AG08395 (cell line): ENCODE data around the gene PIEZO2.

Source experiments
- DNase-seq: peaks from one replicate; pipeline ENCODE4 v3.0.0; 2012; ENCODE audit warnings: mixed read lengths, low spot score

PIEZO2 gene

DNA sequence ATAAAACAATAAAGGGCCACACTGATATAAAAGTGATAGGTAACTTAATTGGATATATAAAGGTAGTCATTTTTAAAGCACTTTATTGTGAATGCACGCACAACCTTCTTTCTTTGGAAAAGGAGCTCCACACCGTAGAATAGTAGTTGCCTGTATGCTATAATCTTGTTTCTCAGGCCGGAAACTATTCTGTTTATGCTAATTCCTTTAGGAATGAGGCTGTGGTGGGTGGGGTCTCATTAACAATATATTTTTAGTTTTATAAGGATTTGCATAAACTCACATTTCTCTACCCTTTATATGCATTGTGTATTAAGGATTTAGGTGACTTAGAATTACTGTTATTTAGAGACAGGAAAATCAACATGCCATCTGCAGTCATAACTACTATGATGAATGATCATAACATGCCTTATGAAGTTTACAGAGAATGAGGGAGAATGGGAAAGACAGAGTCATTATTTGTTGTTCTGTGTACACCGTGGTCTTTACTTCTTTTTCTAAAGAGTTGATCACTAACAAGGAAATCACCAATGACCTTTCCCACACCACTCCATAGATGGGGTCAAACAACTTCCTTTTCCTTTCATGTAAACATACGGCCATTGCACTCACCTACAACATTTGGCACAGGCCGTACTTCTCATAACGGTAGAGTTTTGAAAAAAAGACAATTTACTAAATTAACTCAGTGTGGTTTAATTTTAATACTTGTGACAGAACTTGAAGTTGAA lies 84.5 kb downstream of the PIEZO2 start:
- DNase-seq: no peak

- DNase-seq: no peak
These were observed 85.3 kb downstream of the PIEZO2 start for GRCh38 chr18:11064106-11064505.

GRCh38 chr18:11055721-11056120 lies 93.6 kb downstream of the PIEZO2 start:
- no peak for DNase-seq

DNA sequence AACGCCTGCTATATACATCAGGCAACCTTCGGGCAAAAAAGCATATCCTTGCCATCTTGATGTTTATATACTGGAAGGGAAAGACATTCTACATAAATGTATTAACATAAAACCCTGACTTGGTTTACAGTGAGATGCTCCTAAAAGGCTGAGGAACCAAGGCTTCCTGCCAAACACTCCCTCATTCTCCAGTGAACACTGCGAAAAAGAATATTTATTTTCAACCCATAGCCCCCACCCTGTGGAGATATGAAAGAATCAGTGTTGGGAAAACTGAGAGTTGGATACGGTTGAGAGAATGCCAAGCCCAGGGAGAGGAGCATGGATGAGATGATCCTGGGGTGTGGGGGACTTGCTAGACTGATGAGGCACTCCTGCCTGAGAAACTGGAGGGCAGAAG lies 94.9 kb downstream of the PIEZO2 start:
- no peak for DNase-seq

GRCh38 chr18:11053293-11053692 lies 96.1 kb downstream of the PIEZO2 start:
- no peak for DNase-seq

DNA sequence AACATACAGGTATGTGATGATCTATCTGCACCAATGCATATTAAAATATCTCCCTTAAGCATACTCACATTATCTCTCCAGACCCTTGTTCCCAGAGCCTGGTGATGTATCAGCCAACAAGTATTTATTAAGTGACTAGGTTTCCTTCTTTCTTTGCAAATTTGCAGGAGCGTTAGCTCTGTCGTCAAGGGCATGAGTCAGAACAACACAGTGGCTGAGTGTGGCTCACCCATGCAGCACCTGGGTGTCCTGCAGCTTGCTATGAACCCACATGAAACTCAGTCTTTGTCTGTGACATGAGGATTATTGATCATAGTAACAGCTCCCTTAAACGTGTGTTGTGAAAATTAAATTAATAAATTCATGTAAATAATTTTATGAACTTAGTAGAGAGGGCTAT lies 96.6 kb downstream of the PIEZO2 start:
- DNase-seq: no peak

DNA sequence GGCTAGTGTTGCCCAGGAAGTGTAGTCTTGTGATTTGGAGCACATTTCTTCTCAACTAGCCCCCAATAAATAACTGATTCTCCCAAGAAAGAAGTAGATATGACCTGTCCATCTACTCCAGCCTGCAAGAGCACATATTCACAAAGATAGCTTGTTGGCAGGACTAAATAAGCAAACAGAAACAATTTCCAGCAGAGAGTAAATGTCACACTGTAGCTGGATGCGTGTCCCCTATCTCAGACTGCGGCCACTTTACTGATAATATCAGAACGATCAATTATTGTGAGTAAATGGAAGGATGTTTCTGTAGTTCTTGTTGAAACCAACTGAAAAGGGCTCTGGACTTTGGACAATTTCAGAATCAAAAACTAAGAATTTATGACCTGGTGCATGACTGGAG lies 97.9 kb downstream of the PIEZO2 start:
- DNase-seq: no peak

DNA sequence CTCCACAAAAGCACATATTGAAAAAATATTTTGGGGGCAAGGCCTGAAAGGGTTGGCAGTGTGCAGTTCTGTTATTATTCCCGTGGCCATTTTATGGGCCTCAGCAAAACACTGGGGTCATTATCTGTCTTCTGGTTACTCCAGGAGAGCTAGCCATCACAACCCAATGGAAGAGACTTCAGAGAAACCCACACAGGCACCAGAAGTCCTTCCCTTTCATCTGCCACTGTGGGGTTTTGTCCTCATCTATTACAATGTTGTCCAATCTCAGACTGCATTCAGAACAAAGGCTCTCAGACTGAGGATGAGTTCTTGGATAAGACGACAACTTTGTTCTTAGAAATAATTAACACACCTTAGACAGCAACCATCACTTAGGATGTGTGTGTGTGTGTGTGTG lies 98.4 kb downstream of the PIEZO2 start:
- no peak for DNase-seq

- DNase-seq: no peak
These were observed 101.6 kb downstream of the PIEZO2 start for GRCh38 chr18:11047817-11048216.

DNA sequence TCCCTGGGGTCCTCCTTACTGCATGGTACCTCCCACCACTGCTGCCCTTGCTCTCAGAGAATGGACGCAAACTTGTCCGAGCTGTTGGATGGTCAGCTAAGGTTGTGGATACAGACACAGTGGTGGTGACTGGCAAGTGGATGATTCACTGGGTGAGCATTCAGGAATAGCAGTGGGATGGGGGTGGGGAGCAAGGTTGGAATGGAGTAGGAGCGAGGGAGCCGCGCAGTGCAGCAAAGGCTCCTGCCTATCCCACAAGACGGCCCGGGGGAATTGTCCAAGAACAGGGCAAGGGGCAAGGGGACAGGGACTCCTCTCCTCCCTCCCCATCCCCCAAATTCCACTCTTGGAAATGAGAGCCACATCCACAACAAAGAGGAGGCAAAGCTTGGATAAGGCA lies 102.2 kb downstream of the PIEZO2 start:
- DNase-seq: no peak

- no peak for DNase-seq
These were observed 103.2 kb downstream of the PIEZO2 start for GRCh38 chr18:11046140-11046539.

DNA sequence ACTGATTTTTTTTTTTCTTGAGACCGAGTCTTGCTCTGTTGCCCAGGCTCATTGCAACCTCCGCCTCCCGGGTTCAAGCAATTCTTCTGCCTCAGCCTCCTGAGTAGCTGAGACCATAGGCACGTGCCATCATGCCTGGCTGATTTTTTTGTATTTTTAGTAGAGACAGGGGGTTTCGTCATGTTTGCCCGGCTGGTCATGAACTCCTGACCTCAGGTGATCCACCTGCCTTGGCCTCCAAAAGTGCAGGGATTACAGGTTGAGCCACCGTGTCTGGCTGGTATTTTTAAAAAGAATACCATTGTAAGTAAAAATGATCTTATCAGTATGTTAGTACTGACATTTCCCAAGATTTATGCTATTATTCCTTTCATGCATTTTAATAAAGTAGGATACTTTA lies 105.7 kb downstream of the PIEZO2 start:
- DNase-seq: no peak

GRCh38 chr18:11042247-11042646 lies 107.1 kb downstream of the PIEZO2 start:
- no peak for DNase-seq

DNA sequence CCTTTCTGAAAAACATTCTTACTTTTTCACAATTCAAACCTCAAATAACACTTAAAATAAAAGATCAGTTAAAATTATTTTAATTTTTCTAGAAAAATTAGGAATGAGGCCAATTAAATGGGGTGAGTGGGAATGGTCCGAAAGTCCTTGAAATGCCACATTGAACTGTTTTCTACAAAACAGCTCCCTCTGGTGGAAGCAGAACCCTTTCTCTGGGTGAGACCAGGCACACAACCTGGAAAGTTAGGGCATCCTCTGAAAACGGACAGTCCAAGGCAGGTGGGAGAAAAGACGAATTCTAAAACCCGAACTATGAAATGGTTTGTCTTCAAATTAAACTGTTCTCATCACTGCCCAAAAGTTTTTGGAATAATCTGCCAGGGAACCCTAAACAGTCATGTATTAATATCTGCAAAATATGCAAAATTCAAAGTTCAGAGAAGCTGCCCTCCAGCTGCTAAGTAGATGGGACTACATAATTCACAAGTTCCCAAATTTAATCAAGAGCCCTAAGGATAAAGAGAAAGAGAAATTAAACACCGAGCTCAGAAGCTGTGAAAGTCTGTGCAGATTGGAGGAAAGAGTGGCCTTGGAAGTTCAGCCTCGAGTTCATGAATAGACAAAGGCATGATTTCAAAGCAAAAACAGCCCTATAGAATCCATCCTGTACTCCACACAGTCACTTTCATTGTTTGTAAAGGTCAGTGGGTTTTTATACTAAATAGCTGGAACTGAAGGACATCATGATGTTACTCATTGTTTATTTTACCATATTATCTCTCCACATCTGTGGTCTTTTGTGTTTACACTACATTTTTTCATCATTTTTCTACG lies 108.3 kb downstream of the PIEZO2 start:
- DNase-seq: peak; percentile 50

- DNase-seq: no peak
These were observed 109.0 kb downstream of the PIEZO2 start for GRCh38 chr18:11040359-11040758.

DNA sequence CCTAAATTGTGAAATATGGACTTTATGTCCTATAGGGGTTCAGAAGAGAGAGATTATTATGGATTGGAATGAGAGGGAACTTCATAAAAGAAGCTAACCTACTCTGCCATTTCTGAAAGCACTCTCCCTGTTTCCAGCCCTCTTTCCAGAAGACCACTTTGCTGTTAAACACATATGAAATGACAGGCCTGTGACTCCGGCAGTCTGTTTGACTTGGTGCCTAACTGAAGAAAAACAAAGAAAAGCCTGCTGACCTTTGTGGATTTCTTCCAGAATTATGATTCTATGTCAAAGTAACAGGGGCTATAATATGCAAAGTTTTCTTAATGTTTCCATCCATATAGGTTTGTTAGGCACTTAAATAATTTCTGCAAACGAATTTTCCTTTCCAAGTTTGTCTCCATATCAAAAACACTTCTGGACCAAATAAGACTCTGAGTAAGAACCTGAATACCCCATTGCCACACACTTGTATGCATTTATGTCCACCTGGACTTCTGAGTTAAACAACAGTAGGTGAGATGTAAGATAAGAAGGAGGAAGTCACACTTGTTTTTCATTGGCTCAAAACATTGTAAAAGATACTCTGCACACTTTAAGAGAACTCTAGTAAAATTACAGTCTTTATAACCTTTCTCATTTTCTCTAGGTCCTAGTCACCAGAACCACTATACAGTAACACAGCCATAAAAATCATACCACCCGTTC lies 111.7 kb downstream of the PIEZO2 start:
- DNase-seq: no peak

GRCh38 chr18:11035814-11036495 lies 113.4 kb downstream of the PIEZO2 start:
- DNase-seq: no peak

- DNase-seq: no peak
These were observed 114.0 kb downstream of the PIEZO2 start for GRCh38 chr18:11035376-11035775.

GRCh38 chr18:11034884-11035283 lies 114.5 kb downstream of the PIEZO2 start:
- no peak for DNase-seq

DNA sequence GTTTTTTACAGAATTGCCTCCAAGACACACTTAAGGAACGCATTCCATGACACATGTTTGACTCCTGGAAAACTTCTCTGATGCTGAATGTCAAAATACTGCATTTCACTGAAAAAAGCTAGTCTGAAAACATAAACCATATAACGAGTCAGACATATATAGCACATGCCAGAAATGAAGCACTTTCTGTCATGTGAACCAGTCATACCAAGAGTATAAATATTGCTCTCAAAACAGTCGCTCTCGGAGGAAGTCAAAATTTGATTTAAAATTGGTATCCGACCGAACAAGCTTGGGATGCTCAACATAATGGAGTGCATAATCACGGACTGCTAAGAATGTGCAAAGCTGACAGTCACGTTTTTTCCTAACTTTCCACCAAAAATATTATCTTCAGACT lies 115.9 kb downstream of the PIEZO2 start:
- DNase-seq: no peak

DNA sequence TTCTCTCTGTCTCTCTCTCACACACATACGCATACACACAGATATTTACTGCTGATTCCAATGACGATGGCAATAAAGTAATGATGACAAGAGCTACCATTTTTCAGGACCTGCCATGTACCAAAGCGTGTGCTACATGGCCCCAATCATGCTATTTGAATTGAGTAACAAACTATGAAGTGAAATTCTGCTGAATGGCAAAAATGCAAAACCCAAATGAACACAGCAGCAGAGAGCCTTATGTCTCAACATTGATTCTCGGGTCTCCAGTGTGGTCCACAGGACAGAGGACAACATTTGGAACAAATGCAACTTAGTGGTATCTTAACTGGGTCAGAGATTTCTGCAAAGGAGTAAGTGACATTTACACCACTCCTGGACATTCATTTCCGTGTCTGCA lies 117.4 kb downstream of the PIEZO2 start:
- no peak for DNase-seq

DNA sequence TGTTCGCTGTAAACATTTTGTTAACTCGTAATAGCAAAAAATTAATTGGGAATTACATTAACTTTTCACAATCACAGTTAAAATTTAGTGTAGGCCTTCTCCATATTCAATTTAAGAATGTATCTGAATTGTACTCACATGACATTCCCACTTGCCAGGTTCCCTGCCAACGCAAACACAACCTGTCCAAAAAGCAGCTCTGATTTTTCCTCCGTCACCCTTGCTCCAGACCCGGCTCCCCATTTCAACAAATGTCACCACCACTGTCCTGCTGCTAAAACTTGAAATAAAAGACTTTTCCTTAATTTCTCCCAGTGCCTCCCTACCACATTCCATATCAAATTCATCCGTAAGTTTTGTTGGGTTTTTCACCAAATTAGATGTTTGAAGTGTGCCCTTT lies 120.3 kb downstream of the PIEZO2 start:
- no peak for DNase-seq
